Endodermal cell (in vitro differentiated cells): ENCODE data around the gene CREG2. TPM values are rescaled to one million over a fixed set of nuclear protein-coding genes. Genes with fewer than 3 reads are reported as not detected.

Experiments
- DNase-seq: peaks from one replicate; pipeline ENCODE4 v3.0.0-alpha.2; 2017
- H3K27ac ChIP-seq: 2 replicates; pipeline ENCODE4 v1.5.1; 2013; ENCODE audit warnings: mild to moderate bottlenecking, low read depth, low read length, moderate library complexity
- H3K27me3 ChIP-seq: 2 replicates; pipeline ENCODE4 v1.6.1; 2013; ENCODE audit warnings: mild to moderate bottlenecking, low read length, moderate library complexity; ENCODE audit not compliant: insufficient read depth, control insufficient read depth, poor library complexity, severe bottlenecking
- H3K36me3 ChIP-seq: 2 replicates; pipeline ENCODE4 v1.7.0; 2013; ENCODE audit warnings: mild to moderate bottlenecking, low read length, moderate library complexity; ENCODE audit not compliant: control insufficient read depth, insufficient read depth
- H3K4me1 ChIP-seq: one replicate; pipeline ENCODE4 v1.7.0; 2013; ENCODE audit warnings: low read length; ENCODE audit not compliant: control insufficient read depth, insufficient read depth
- H3K4me3 ChIP-seq: 2 replicates; pipeline ENCODE4 v1.5.1; 2013; ENCODE audit warnings: mild to moderate bottlenecking, low read length, moderate library complexity
- H3K9ac ChIP-seq: 2 replicates; pipeline ENCODE4 v1.6.1; 2013; ENCODE audit warnings: mild to moderate bottlenecking, low read length, moderate library complexity; ENCODE audit not compliant: poor library complexity, severe bottlenecking; ENCODE audit errors: extremely low read depth
- H3K9me3 ChIP-seq: 2 replicates; pipeline ENCODE4 v1.6.1; 2013; ENCODE audit warnings: mild to moderate bottlenecking, low read length, moderate library complexity; ENCODE audit not compliant: control insufficient read depth
- H3K27ac Mint-ChIP-seq: 2 replicates; pipeline ENCODE4 v1.8.0; 2020; ENCODE audit warnings: mixed read lengths
- H3K27me3 Mint-ChIP-seq: 2 replicates; pipeline ENCODE4 v1.8.0; 2021; ENCODE audit warnings: mild to moderate bottlenecking, mixed read lengths; ENCODE audit not compliant: insufficient read depth
- H3K36me3 Mint-ChIP-seq: 2 replicates; pipeline ENCODE4 v1.8.0; 2020; ENCODE audit warnings: low read depth, mixed read lengths
- H3K4me1 Mint-ChIP-seq: 2 replicates; pipeline ENCODE4 v1.8.0; 2020; ENCODE audit warnings: mixed read lengths
- H3K4me3 Mint-ChIP-seq: 2 replicates; pipeline ENCODE4 v1.8.0; 2020; ENCODE audit warnings: mild to moderate bottlenecking, moderate library complexity, mixed read lengths
- H3K9me3 Mint-ChIP-seq: 2 replicates; pipeline ENCODE4 v1.8.0; 2020; ENCODE audit warnings: mild to moderate bottlenecking, mixed read lengths
- WGBS, 2 experiments: methylation state at CpG; one replicate each; pipeline versions ENCODE4 v1.1.5 to v1.1.7; 2013; ENCODE audit warnings: missing lambda C conversion rate in 2 of 2, mixed read lengths in 1 of 2; ENCODE audit not compliant: insufficient coverage in 1 of 2, insufficient read length in 1 of 2; 5-methylcytosine and 5-hydroxymethylcytosine counted together
- total RNA-seq, 2 donors: library from RNA; stranded (reverse); fragmentation: NEBNext Ultra II Directional in 1 of 2; extraction: Animal tissue kit (Norgen Biotek cat#: 25700) in 1 of 2; gene quantifications; 2 replicates in 1 of 2; 3 replicates in 1 of 2; pipeline ENCODE4 v1.2.1, GENCODE V29; 2021
- TF ChIP-seq, protein P1 (sequence below): fragments of 200-600 bp; sonication (generic); conservative IDR thresholded peaks from 2 replicates; pipeline ENCODE4 v1.5.0; 2021; ENCODE audit warnings: antibody characterized with exemption, mild to moderate bottlenecking

The CREG2 gene
- total RNA-seq, 2 donors from 2014 or later, result 0.13 TPM; not detected in 1

DNA sequence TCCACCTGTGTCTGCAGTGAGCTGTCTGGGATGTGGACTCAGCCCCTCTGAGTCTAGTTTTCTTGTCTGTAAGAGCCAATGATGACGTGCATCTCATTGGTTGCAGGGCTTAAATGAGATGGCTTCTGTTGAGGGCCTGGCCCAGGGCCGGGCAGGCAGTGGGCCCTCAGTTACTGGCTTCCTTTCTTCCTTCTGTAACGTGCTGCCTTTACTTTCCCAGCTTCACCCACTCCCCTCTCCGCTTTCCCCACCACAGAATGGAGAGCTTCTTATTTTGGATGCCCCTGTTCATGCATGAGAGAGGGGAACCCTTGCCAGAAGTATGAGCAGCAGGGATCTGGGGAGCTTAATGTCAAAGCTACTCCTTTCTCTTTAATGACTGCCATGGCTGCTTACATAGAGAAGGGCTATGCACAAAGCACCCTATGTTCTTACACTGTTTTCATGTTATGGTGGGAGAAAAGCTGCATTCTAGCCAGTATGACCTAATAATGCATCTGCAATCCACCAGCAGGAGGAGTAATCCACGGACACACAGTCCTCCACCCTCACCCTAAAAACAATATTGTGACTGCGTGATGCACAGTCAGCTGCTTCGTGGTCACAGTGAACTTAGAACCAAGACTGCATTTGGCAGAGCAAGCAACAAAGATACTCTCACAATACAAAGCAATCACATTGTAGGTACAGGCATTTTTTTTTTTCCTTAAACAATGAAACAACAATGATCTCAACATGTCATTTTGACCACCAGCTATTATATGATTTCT, 37.2 kb downstream of the CREG2 start:
- Mint-ChIP-seq H3K9me3 (no peaks in the 10 kb centered on the region), H3K4me1 (no peaks in the 10 kb centered on the region), H3K27ac (no peak overlapping the region), H3K4me3 (no peak overlapping the region), H3K36me3 (no peaks in the 10 kb centered on the region), H3K27me3 (peaks cover 7% of the 10 kb centered on the region)
- Histone ChIP-seq H3K4me3 (no peak overlapping the region), H3K9ac (no peak overlapping the region), H3K9me3 (no peaks in the 10 kb centered on the region), H3K27me3 (no peaks in the 10 kb centered on the region), H3K27ac (no peak overlapping the region), H3K36me3 (no peaks in the 10 kb centered on the region), H3K4me1 (no peaks in the 10 kb centered on the region)
- TF ChIP-seq, protein P1, sequence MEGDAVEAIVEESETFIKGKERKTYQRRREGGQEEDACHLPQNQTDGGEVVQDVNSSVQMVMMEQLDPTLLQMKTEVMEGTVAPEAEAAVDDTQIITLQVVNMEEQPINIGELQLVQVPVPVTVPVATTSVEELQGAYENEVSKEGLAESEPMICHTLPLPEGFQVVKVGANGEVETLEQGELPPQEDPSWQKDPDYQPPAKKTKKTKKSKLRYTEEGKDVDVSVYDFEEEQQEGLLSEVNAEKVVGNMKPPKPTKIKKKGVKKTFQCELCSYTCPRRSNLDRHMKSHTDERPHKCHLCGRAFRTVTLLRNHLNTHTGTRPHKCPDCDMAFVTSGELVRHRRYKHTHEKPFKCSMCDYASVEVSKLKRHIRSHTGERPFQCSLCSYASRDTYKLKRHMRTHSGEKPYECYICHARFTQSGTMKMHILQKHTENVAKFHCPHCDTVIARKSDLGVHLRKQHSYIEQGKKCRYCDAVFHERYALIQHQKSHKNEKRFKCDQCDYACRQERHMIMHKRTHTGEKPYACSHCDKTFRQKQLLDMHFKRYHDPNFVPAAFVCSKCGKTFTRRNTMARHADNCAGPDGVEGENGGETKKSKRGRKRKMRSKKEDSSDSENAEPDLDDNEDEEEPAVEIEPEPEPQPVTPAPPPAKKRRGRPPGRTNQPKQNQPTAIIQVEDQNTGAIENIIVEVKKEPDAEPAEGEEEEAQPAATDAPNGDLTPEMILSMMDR, result peak; percentile 56
- WGBS, 2 experiments, result 90 to 93% methylated on average over 2 to 7 of the region's 7 CpGs
- DNase-seq, result no peak

DNA sequence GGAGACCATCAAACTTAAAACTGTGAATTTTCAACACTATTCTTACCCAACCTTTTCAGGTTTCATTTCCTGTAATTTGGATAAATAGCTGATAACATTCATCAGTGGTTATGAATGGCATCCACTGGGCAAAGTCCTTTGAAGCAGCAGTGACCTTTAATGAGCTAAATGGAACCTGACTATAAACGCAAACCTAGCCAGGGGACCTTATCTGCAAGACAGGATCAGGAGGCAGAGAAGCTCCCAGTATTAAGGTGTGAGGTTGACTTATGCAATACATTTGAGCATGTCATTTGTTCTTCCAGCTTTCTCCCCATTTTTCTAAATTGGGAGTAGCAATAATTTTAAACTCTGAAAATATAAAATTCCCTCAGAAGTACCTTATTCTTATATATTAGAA, 38.4 kb downstream of the CREG2 start:
- TF ChIP-seq, protein P1, result no peak
- WGBS, 2 experiments, result 88 to 90% methylated on average over 1 of the region's 1 CpG

DNA sequence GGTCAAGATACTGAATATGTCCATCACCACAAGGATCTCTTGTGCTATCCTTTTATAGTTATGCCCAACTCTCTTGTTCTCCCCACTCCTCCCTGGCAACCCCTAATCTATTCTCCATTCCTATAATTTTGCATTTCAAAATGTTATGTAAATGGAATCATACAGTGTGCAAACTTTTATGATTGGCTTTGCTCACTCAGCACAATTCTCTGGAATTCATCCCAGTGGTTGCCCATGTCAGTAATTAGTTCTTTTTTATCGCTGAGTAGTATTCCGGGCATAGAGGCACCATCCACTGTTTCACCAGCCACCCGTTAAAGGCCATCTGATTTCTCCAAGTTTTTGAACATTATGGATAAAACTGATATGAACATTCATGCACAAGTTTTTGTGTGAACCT, 40.4 kb downstream of the CREG2 start:
- no peaks in the 10 kb centered on the region for H3K36me3 ChIP-seq
- peaks cover 2% of the 10 kb centered on the region for H3K9me3 Mint-ChIP-seq
- H3K27ac ChIP-seq, result no peak overlapping the region
- no peak overlapping the region for H3K4me3 Mint-ChIP-seq
- no peaks in the 10 kb centered on the region for H3K4me1 ChIP-seq
- H3K27ac Mint-ChIP-seq, result no peak overlapping the region
- no peak overlapping the region for H3K9ac ChIP-seq
- no peaks in the 10 kb centered on the region for H3K27me3 ChIP-seq
- 93 to 97% methylated on average over 3 of the region's 3 CpGs for WGBS, 2 experiments
- H3K36me3 Mint-ChIP-seq, result no peaks in the 10 kb centered on the region
- TF ChIP-seq, protein P1, result no peak
- peaks cover 2% of the 10 kb centered on the region for H3K27me3 Mint-ChIP-seq
- H3K4me3 ChIP-seq, result no peak overlapping the region
- no peak for DNase-seq
- H3K4me1 Mint-ChIP-seq, result peaks cover 3% of the 10 kb centered on the region
- H3K9me3 ChIP-seq, result no peaks in the 10 kb centered on the region

More for the DNA sequence above, 38.4 kb downstream of the CREG2 start:
- Histone ChIP-seq H3K4me3 (no peak overlapping the region), H3K36me3 (no peaks in the 10 kb centered on the region), H3K27me3 (no peaks in the 10 kb centered on the region), H3K9me3 (no peaks in the 10 kb centered on the region), H3K27ac (no peak overlapping the region), H3K4me1 (no peaks in the 10 kb centered on the region), H3K9ac (no peak overlapping the region)
- no peak for DNase-seq
- Mint-ChIP-seq H3K9me3 (no peaks in the 10 kb centered on the region), H3K4me3 (no peak overlapping the region), H3K4me1 (peaks cover 3% of the 10 kb centered on the region), H3K27me3 (no peaks in the 10 kb centered on the region), H3K36me3 (no peaks in the 10 kb centered on the region), H3K27ac (no peak overlapping the region)
